Liver (tissue), 9 donors: ENCODE results near the gene IDE. TPM values are rescaled to one million over a fixed set of nuclear protein-coding genes. Genes with fewer than 3 reads are reported as not detected.
"Not testable (repeated sequence)": the region's sequence is repeated elsewhere in the genome, so short reads cannot be mapped to it uniquely, and the experiment has no call there.

ENCODE experiments used
- DNase-seq: peaks from one replicate; pipeline ENCODE4 v3.0.0-alpha.2; 2017; ENCODE audit warnings: low spot score
- H3K27ac ChIP-seq, 2 donors: one replicate each; pipeline ENCODE4 v1.7.0; 2013; ENCODE audit warnings: inconsistent platforms in 2 of 2, low read length in 2 of 2, control low read depth in 1 of 2, low read depth in 1 of 2, mild to moderate bottlenecking in 1 of 2
- H3K27me3 ChIP-seq, 4 donors: one replicate each; pipeline versions ENCODE4 v1.6.1 to v1.7.0; 2013; ENCODE audit warnings: low read length in 3 of 4, inconsistent platforms in 1 of 4, mild to moderate bottlenecking in 1 of 4, moderate library complexity in 1 of 4; ENCODE audit not compliant: control insufficient read depth in 4 of 4, insufficient read depth in 4 of 4
- H3K36me3 ChIP-seq, 4 donors: one replicate each; pipeline versions ENCODE4 v1.6.1 to v1.7.0; 2013; ENCODE audit warnings: low read length in 3 of 4, mild to moderate bottlenecking in 3 of 4, low read depth in 1 of 4, moderate library complexity in 1 of 4; ENCODE audit not compliant: control insufficient read depth in 4 of 4, insufficient read depth in 3 of 4
- H3K4me1 ChIP-seq, 4 donors: one replicate each; pipeline versions ENCODE4 v1.6.1 to v1.7.0; 2013; ENCODE audit warnings: low read length in 3 of 4, mild to moderate bottlenecking in 3 of 4, moderate library complexity in 1 of 4; ENCODE audit not compliant: control insufficient read depth in 4 of 4, insufficient read depth in 4 of 4
- H3K4me3 ChIP-seq, 3 donors: one replicate each; pipeline versions ENCODE4 v1.6.1 to v1.7.0; 2013; ENCODE audit warnings: low read length in 3 of 3, control low read depth in 1 of 3, low read depth in 1 of 3, mild to moderate bottlenecking in 1 of 3
- H3K9ac ChIP-seq, 2 donors: one replicate each; pipeline ENCODE4 v1.7.0; 2013; ENCODE audit warnings: low read length in 2 of 2, mild to moderate bottlenecking in 2 of 2, moderate library complexity in 2 of 2, control low read depth in 1 of 2, low read depth in 1 of 2
- H3K9me3 ChIP-seq, 4 donors: one replicate each; pipeline versions ENCODE4 v1.6.1 to v1.7.0; 2013; ENCODE audit warnings: low read length in 3 of 4; ENCODE audit not compliant: control insufficient read depth in 4 of 4
- GABPA ChIP-seq, 2 donors: IDR thresholded peaks in 1 of 2; conservative IDR thresholded peaks in 1 of 2; 2 replicates each; pipeline ENCODE4 v1.6.1; 2016; ENCODE audit warnings: antibody characterized with exemption in 2 of 2, mild to moderate bottlenecking in 1 of 2, moderate library complexity in 1 of 2
- HNF4A ChIP-seq, 2 donors: conservative IDR thresholded peaks; 2 replicates each; pipeline ENCODE4 v1.6.1; 2016; ENCODE audit warnings: antibody characterized with exemption in 2 of 2, mild to moderate bottlenecking in 2 of 2
- MAX ChIP-seq: IDR thresholded peaks from 2 replicates; pipeline ENCODE4 v1.6.1; 2016; ENCODE audit warnings: antibody characterized with exemption
- RAD21 ChIP-seq, 2 donors: IDR thresholded peaks; 2 replicates each; pipeline ENCODE4 v1.6.1; 2016; ENCODE audit warnings: antibody characterized with exemption in 2 of 2, mild to moderate bottlenecking in 2 of 2
- RXRA ChIP-seq, 2 donors: IDR thresholded peaks; 2 replicates each; pipeline ENCODE4 v1.6.1; 2017 to 2018; ENCODE audit warnings: antibody characterized with exemption in 2 of 2, mild to moderate bottlenecking in 1 of 2
- TAF1 ChIP-seq: conservative IDR thresholded peaks from 2 replicates; pipeline ENCODE4 v1.6.1; 2016; ENCODE audit warnings: antibody characterized with exemption, mild to moderate bottlenecking
- YY1 ChIP-seq: IDR thresholded peaks from 2 replicates; pipeline ENCODE4 v1.6.1; 2016; ENCODE audit warnings: antibody characterized with exemption, mild to moderate bottlenecking
- WGBS: extraction: QIAGEN DNeasy Blood & Tissue Kit; methylation state at CpG from one replicate; pipeline ENCODE4 v1.1.7; 2013; 5-methylcytosine and 5-hydroxymethylcytosine counted together
- polyA plus RNA-seq, 2 donors: library from polyadenylated mRNA; stranded (reverse) in 1 of 2; unstranded in 1 of 2; fragments of 200-250 nt in 1 of 2; fragments of >200 nt in 1 of 2; fragmentation: Nextera tagmentation in 1 of 2; extraction: Ambion mirVana in 1 of 2; gene quantifications; one replicate each; pipeline versions ENCODE4 v1.2.1 to v1.2.3, GENCODE V29; 2013 to 2015
- total RNA-seq, 2 donors: library from RNA; depleted of rRNA; stranded (reverse); fragments of >200 nt; gene quantifications; one replicate each; pipeline ENCODE4 v1.2.3, GENCODE V29; 2014
- TF ChIP-seq, protein P1 (sequence below): fragments of 150-350 bp; IDR thresholded peaks from 2 replicates; pipeline ENCODE4 v1.5.1; 2017; ENCODE audit warnings: improper control_type of control experiment, low read depth, low read length; ENCODE audit not compliant: missing input control
- TF ChIP-seq, protein P2 (sequence below): IDR thresholded peaks from 2 replicates; pipeline ENCODE4 v1.6.1; 2016; ENCODE audit warnings: antibody characterized with exemption
- donor health status: healthy.
- donor health status: healthy.
- donor health status: healthy.
- donor health status: healthy.
- donor health status: healthy.

IDE gene
- total and polyA plus RNA-seq, 4 donors, result 9.4 to 31.3 (median 15.3) TPM

DNA sequence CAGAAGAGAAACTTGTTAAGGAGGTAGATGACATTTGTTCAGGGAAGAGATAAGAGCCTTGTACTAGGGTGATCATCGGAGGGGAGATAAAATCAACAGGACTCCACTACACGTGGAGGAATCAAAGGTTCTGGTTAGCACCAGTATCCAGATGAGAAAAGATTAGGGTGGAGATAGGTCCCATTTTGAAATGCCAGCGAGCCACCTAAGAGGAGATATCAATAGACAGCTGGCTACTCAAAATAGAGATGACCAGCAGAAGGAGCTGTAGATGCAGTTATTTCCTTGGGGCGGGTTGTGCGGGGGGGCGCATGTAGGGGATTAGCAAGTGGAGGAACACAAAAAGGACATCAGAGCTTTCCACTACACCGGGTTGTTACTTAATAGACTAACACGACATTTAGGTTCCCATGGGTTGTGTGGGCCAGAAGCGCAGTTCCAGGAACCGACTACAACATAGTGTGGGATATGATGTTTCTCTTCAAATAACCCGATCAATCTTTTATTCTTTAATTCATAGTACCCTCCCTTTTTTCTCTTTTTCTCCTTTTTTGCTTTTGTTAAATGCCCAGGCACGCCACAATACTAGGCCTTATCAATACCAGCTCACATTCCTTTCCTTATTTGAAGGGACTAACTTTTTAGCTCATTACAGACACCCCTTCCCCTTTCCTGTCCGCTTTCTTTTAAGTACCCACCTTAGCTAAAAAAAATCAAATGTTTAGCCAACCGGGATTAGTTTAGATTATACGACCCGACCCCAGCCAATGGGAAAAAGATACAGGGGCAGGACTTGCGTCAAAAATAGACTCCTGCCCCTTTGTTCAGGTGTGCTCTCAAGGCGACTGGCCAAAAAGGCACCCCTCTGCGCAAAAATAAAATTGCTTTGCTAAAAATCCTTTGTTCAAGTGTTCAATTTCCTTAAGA is 17.0 kb upstream of the IDE start:
- no peaks in the 10 kb centered on the region for H3K36me3 ChIP-seq
- TF ChIP-seq YY1 (no peak), RXRA (IDR thresholded peaks at IDR 0.05) (no peak), MAX (no peak), HNF4A (conservative IDR thresholded peaks at IDR 0.05) (no peak), RAD21 (IDR thresholded peaks at IDR 0.05) (peak; percentile 32 to 37), GABPA (IDR thresholded peaks at IDR 0.05 in 1 of 2, conservative IDR thresholded peaks at IDR 0.05 in 1 of 2) (no peak)
- TF ChIP-seq, protein P1, sequence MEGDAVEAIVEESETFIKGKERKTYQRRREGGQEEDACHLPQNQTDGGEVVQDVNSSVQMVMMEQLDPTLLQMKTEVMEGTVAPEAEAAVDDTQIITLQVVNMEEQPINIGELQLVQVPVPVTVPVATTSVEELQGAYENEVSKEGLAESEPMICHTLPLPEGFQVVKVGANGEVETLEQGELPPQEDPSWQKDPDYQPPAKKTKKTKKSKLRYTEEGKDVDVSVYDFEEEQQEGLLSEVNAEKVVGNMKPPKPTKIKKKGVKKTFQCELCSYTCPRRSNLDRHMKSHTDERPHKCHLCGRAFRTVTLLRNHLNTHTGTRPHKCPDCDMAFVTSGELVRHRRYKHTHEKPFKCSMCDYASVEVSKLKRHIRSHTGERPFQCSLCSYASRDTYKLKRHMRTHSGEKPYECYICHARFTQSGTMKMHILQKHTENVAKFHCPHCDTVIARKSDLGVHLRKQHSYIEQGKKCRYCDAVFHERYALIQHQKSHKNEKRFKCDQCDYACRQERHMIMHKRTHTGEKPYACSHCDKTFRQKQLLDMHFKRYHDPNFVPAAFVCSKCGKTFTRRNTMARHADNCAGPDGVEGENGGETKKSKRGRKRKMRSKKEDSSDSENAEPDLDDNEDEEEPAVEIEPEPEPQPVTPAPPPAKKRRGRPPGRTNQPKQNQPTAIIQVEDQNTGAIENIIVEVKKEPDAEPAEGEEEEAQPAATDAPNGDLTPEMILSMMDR, result peak; percentile 8
- peak overlapping the region; percentile 49 to 90 (median 73) for H3K4me3 ChIP-seq
- H3K9ac ChIP-seq, result peak overlapping the region; percentile 53 to 76
- no peaks in the 10 kb centered on the region for H3K27me3 ChIP-seq
- H3K9me3 ChIP-seq, result no peaks in the 10 kb centered on the region
- peaks cover 2 to 21% (median 11%) of the 10 kb centered on the region in 4 donors for H3K4me1 ChIP-seq
- WGBS, result 43% methylated on average over 19 of the region's 19 CpGs
- DNase-seq, result peak; percentile 45
- H3K27ac ChIP-seq, result peak overlapping the region; percentile 76 to 85

DNA sequence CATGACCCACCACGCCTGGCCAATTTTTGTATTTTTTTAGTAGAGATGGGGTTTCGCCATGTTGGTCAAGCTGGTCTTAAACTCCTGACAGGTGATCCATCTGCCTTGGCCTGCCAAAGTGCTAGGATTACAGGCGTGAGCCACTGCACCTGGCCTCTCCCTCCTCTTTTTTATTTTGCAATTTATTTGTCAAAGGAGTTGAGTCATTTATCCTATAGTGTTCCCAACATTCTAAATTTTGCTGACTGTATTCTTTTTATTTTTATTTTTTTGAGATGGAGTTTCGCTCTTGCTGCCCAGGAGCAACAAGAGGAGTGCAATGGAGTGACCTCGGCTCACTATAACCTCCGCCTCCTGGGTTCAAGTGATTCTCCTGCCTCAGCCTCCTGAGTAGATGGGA is 8.5 kb upstream of the IDE start:
- H3K9ac ChIP-seq, H3K9me3 ChIP-seq, H3K27me3 ChIP-seq, DNase-seq, H3K4me3 ChIP-seq, H3K27ac ChIP-seq, H3K36me3 ChIP-seq, H3K4me1 ChIP-seq: not testable (repeated sequence)
- 96% methylated on average over 6 of the region's 6 CpGs for WGBS

DNA sequence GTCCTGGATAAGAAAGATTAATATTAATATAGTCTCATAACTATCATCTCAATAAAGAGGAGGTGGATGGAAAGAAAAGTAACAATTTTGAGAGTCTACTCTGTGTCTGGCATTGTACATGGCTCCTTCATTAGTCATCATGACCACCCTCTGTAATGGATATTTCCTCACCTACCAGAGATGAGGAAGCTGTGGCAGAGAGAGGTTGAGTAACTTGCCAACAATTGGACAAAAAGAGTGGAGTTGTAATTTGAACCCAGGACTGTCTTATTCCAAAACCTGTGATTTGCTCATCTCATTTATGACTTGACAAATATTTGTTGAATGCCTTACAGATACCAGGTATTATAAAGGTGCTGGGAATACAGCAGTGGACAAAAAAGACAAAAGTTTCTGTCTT is 2.1 kb upstream of the IDE start:
- Histone ChIP-seq H3K9ac (no peak overlapping the region), H3K36me3 (no peaks in the 10 kb centered on the region), H3K9me3 (no peaks in the 10 kb centered on the region), H3K4me3 (no peak overlapping the region), H3K27me3 (no peaks in the 10 kb centered on the region), H3K27ac (no peak overlapping the region), H3K4me1 (peaks cover 2 to 24% (median 17%) of the 10 kb centered on the region in 4 donors)
- no peak for TF ChIP-seq TAF1
- TF ChIP-seq YY1, result no peak
- TF ChIP-seq, protein P2, sequence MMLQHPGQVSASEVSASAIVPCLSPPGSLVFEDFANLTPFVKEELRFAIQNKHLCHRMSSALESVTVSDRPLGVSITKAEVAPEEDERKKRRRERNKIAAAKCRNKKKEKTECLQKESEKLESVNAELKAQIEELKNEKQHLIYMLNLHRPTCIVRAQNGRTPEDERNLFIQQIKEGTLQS, result no peak
- no peak for DNase-seq
